T-helper 17 cell (primary cell): ENCODE data around the gene FILIP1L. TPM values are rescaled to one million over a fixed set of nuclear protein-coding genes. Genes with fewer than 3 reads are reported as not detected.

Source experiments
- ATAC-seq: fragments of 150-1000 bp; cut with Tn5 transposase; 2 replicates; pipeline ENCODE4 v1.10.0; 2021; ENCODE audit warnings: mild to moderate bottlenecking, moderate library complexity
- DNase-seq, 3 donors: peaks; one replicate each; pipeline versions ENCODE4 v3.0.0 to v3.0.0-alpha.2; 2020 to 2021
- H3K9me3 ChIP-seq: one replicate; pipeline ENCODE4 v1.7.0; 2013; ENCODE audit warnings: low read length, mild to moderate bottlenecking; ENCODE audit not compliant: control insufficient read depth, poor library complexity, severe bottlenecking
- H3K27ac Mint-ChIP-seq: one replicate; pipeline ENCODE4 v1.8.0; 2022; ENCODE audit warnings: mild to moderate bottlenecking, moderate library complexity, mixed read lengths
- H3K27me3 Mint-ChIP-seq: one replicate; pipeline ENCODE4 v1.8.0; 2022; ENCODE audit warnings: mixed read lengths
- H3K36me3 Mint-ChIP-seq: one replicate; pipeline ENCODE4 v1.8.0; 2022; ENCODE audit warnings: low read depth, mixed read lengths
- H3K4me1 Mint-ChIP-seq: one replicate; pipeline ENCODE4 v1.8.0; 2022; ENCODE audit warnings: mild to moderate bottlenecking, mixed read lengths
- H3K4me3 Mint-ChIP-seq: one replicate; pipeline ENCODE4 v1.8.0; 2022; ENCODE audit warnings: mild to moderate bottlenecking, moderate library complexity, mixed read lengths
- total RNA-seq, 4 donors: library from RNA in 2 of 4; stranded (reverse) in 2 of 4; gene quantifications; one replicate each; pipeline ENCODE4 v1.2.3 and lab custom pipeline; 2022 to 2026

Gene FILIP1L
- total RNA-seq, 2 donors from 2014 or later: 0.82 TPM; not detected in 1

DNA sequence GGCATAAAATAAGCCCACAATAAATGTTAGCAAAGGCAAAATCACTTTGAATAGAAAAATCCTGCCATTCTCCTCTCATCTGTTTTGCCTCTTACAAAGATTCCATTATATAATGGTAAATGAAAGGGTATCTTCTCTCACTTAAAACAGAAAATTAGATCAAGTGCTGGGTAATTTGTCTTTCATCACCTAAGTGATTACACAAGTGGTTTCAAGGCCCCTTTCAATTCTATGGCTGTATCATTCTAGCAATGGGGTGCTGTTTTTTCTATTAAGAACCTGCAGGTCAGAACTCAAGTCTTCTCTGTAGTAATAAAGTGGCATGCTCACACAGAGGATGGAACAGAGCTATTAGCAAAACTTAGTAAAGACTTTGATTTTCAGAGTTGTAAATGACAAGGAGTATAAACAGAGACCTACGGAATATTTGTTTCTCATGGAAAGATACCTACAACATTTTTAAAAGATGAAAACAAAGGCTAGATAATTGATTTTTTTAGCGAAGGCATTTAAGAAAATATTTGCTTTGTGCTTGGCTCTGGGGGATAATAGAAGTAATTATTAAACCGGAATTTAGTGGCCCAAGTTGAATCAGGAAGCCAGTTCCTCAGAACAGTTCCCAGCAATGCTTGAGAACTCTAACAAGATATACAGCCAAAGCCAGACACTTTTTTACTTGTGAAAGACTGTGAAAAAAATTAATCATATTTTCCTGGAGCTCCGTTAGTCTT, 159.2 kb downstream of the FILIP1L start:
- H3K4me1 Mint-ChIP-seq: peaks cover 5% of the 10 kb centered on the region
- DNase-seq (no peak), ATAC-seq (no peak)
- peaks cover 3% of the 10 kb centered on the region for H3K36me3 Mint-ChIP-seq
- no peak overlapping the region for H3K27ac Mint-ChIP-seq
- no peak overlapping the region for H3K4me3 Mint-ChIP-seq
- H3K9me3 ChIP-seq: no peaks in the 10 kb centered on the region
- no peaks in the 10 kb centered on the region for H3K27me3 Mint-ChIP-seq

DNA sequence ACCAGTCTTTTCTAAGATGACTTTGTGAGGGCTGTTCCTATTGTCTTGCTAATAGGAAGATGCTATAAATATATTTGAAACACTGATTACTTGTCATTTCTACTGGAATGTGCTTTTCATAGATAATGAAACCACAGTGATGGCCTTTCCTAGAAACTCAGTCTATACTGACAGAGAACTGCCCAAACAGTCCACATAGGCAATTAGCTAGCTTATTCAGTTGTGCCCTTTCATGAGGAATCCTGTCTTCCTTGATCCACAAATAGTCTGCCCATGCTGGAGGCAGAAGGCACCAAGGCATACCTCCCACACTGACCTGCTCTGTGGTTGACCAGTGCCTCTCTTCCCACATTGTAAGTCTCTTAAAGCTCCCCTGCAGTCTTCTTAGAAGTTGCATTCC, 160.7 kb downstream of the FILIP1L start:
- Mint-ChIP-seq H3K4me1 (peaks cover 5% of the 10 kb centered on the region), H3K27ac (no peak overlapping the region), H3K4me3 (no peak overlapping the region), H3K27me3 (no peaks in the 10 kb centered on the region), H3K36me3 (peaks cover 3% of the 10 kb centered on the region)
- DNase-seq (no peak), ATAC-seq (no peak)
- H3K9me3 ChIP-seq: no peaks in the 10 kb centered on the region

DNA sequence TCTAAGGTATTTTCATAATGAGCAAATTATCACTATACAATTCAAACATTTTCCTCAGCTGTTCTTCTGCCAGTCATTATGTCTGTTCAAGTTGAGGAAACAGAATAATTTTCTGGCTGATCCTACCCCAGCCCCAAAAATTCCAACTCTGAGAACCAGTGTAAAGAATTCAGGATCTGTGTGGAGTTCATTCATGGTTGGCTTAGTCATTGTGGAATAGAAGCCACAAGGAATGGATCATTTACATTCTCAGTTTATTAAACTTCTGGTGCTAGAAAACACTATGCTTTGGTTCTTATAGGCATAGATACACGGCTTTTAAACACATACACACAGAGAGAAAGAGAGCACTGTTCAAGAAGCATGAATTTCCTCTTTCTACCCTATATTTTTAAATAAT, 162.0 kb downstream of the FILIP1L start:
- H3K27ac Mint-ChIP-seq: no peak overlapping the region
- no peak for ATAC-seq
- no peaks in the 10 kb centered on the region for H3K9me3 ChIP-seq
- H3K4me1 Mint-ChIP-seq: peaks cover 5% of the 10 kb centered on the region
- H3K4me3 Mint-ChIP-seq: no peak overlapping the region
- H3K36me3 Mint-ChIP-seq: peaks cover 3% of the 10 kb centered on the region
- no peaks in the 10 kb centered on the region for H3K27me3 Mint-ChIP-seq
- DNase-seq: no peak

DNA sequence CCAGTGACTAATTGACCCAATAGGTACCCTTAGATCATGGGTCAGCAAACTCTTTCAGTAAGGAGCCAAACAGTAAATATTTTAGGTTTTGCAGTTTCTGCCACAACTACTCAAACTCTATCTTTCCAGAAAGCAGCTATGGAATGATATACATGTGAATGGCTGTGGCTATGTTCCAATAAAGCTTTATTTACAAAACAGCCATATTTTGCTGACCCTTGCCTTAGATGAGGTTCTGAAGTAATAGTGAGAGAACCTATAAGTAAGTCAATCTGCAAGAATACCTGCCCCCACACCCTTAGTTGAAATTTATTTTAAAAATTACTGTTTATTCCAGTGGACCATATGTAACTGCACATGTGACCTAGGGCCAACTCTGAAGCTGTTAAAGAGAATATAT, 162.6 kb downstream of the FILIP1L start:
- Mint-ChIP-seq H3K4me1 (peaks cover 5% of the 10 kb centered on the region), H3K27ac (no peak overlapping the region)
- H3K9me3 ChIP-seq: no peaks in the 10 kb centered on the region

DNA sequence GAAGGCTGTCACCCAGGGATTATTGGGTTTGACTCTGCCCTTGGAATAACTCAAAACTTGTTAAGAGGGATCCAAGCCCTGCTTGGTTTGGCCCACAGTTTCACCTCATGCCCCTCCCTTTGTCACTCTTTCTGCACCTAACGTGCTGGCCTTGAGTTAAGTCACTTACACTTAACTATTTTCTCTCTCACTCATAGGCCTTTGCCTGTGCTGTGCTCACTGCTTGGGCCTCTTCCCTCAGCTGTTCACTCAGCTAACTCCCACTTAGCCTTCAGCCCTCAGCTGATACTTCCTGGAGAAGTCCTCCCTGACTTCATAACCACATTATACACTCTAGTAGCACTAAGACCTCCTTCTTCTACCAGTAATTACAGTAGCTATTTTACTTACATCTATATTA, 163.4 kb downstream of the FILIP1L start:
- no peak overlapping the region for H3K4me3 Mint-ChIP-seq

More for the DNA sequence above, 162.6 kb downstream of the FILIP1L start:
- no peaks in the 10 kb centered on the region for H3K27me3 Mint-ChIP-seq
- H3K36me3 Mint-ChIP-seq: peaks cover 3% of the 10 kb centered on the region
- ATAC-seq (no peak), DNase-seq (no peak)
- H3K4me3 Mint-ChIP-seq: no peak overlapping the region

DNA sequence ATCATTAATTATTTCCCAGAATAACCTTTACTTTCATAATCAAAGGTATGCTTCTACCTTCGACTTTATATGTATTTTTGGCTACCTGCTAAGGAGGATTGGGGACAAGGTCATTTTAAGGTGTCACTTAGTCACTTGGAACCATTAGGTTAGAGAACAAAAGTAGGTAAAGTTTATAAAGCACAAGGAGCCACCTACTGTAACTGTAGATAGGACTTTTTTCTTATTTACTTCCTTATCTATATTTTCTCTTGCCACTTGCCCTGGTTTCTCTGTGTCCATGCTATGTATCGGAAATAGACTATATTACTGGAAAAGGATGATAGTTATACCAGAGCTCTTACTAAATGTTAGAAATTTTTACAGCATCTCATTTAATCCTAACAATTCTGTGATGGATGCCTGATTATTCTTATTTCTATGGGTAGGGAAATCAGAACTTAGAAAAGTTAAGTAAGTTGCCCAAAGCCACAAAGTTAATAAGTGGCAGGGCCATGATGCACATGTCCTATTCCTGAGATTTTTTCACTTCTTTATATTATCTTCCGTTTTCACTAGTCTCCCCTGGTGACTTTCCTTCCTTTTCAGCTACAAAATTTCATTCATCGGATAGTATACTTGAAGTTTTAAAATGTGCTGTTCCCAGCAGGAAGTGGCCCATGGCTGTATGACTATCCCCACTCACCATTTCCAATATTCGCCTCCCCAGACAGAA, 164.2 kb downstream of the FILIP1L start:
- no peaks in the 10 kb centered on the region for H3K27me3 Mint-ChIP-seq

More for the DNA sequence above, 163.4 kb downstream of the FILIP1L start:
- no peak for ATAC-seq
- no peaks in the 10 kb centered on the region for H3K27me3 Mint-ChIP-seq
- no peaks in the 10 kb centered on the region for H3K9me3 ChIP-seq
- peaks cover 5% of the 10 kb centered on the region for H3K4me1 Mint-ChIP-seq
- H3K27ac Mint-ChIP-seq: no peak overlapping the region
- H3K36me3 Mint-ChIP-seq: no peaks in the 10 kb centered on the region
- no peak for DNase-seq

DNA sequence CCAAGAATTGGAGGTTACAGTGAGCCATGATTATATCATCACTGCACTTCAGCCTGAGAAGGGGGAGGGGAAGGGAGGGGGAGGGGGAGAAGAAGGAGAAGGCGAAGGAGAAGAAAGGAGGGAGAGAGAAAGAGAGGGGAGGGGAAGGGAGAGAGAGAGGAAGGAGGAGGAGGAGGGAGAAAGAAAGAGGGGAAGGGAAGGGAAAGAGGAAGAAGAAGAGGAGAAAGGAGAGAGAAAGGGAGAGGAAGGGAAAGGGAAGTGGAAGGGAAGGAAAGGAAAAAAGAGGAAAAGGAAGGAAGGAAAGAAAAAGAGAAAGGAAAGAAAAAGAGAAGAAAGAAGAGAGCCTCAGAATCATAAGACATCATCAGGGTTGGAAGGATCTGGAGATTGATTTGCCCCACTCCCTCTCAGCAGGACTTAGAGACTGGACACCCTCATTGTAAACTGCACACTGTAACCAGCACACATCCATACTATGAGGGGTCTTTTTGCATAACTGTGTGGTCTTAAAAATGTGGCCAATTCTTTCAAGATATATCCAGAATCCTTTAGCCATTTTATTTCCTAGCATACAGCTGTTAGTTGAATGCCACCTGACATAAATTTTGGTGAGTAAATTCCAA, 165.7 kb downstream of the FILIP1L start:
- Mint-ChIP-seq H3K27me3 (no peaks in the 10 kb centered on the region), H3K27ac (no peak overlapping the region), H3K36me3 (no peaks in the 10 kb centered on the region), H3K4me3 (no peak overlapping the region), H3K4me1 (peaks cover 11% of the 10 kb centered on the region)
- DNase-seq (no peak), ATAC-seq (no peak)
- H3K9me3 ChIP-seq: no peaks in the 10 kb centered on the region

More for the DNA sequence above, 164.2 kb downstream of the FILIP1L start:
- Mint-ChIP-seq H3K4me3 (no peak overlapping the region), H3K27ac (no peak overlapping the region), H3K4me1 (peaks cover 5% of the 10 kb centered on the region), H3K36me3 (no peaks in the 10 kb centered on the region)
- no peak for ATAC-seq
- no peak for DNase-seq
- H3K9me3 ChIP-seq: no peaks in the 10 kb centered on the region

DNA sequence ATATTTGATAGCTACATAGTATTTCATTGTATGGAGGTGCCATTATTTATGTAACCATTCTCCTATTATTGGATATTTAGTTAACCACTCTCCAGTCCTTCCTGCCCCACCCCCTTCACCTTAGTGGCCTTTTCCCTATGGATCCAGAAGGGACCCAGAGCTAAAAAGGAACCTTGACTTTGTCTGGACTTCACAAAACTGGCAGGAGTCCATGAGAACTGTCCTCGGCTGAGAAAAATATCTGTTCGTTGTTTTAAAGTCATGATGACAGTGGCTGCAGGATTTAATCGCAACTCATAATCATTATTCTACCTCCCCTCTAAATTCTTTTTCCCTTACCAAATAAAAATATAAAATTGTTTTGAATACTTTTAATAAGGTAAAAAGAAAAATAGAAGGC, 166.9 kb downstream of the FILIP1L start:
- no peak overlapping the region for H3K4me3 Mint-ChIP-seq
- DNase-seq: no peak
- ATAC-seq: no peak
- H3K27ac Mint-ChIP-seq: no peak overlapping the region
- H3K9me3 ChIP-seq: no peaks in the 10 kb centered on the region
- H3K27me3 Mint-ChIP-seq: no peaks in the 10 kb centered on the region
- H3K4me1 Mint-ChIP-seq: peaks cover 11% of the 10 kb centered on the region
- H3K36me3 Mint-ChIP-seq: no peaks in the 10 kb centered on the region

DNA sequence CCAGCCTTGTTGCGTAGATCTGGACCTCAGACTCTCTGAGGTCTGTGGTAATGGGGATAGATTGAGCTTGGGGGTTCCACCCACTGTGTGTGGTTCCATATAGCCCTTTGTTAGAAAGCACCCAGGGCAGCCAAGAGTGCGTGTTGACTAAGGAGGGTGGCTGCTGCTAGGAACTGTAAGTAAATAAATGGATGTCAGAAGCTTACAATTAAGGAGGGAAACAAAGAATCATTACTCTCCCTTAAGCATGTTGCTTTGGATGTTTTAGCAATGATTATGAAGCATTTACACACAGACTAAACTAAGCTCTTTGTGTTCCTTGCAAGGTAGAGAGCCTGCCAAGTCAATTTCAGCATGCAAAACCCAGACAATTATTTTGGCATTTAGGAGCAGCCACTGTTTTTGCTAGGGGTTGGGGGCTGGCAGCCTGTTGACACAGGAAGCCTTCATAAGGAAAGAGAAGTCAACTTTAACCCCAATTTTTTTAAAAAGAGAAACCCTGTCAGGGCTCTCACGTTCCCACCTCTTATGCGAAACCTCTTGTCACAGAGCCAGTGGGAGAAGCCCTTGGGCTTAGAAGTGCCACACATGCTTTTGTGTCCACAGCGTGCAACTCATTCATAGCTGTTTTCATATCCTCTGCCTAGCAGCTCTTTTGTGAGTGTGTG, 168.8 kb downstream of the FILIP1L start:
- DNase-seq (no peak), ATAC-seq (no peak)
- H3K27me3 Mint-ChIP-seq: no peaks in the 10 kb centered on the region
- no peak overlapping the region for H3K4me3 Mint-ChIP-seq
- peaks cover 10% of the 10 kb centered on the region for H3K4me1 Mint-ChIP-seq
- no peak overlapping the region for H3K27ac Mint-ChIP-seq
- H3K9me3 ChIP-seq: no peaks in the 10 kb centered on the region
- peaks cover 3% of the 10 kb centered on the region for H3K36me3 Mint-ChIP-seq

DNA sequence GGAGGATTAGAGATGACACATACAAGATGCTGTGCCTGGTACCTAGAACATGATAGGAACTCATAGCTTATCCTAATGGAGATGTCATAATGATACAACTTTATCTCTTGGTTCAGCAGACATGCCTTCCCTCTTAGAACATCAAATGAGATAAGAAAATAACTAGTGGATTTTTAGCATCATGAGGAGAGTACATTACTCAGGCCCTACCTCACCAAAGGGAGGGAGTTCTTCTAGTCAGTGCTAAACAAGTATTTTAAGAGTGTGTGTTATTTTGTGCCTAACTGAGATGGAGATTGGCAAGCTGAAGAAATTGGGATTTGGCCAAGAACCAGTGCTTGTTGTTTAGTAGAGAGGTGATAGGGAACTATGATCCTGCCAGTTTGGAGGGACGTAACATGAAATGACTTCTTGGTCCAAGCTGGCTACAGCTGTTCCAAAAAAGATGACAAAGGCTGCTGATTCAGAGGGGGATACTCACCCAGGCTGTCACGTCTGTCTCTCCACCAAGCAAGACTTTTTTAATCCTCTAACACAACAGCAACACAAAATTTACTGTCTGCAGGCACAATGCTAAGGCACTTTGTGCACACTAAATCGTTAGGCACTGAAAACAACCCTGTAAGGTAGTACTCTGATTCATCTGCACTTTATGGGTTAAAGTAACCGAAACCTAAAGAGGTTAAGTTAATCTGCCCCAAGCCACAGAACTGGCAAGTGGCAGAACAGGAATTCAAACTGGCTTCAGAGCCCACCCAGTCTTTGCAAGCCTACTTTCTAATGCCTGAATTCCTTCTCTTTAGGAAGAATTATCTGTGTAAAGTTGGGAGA, 170.2 kb downstream of the FILIP1L start:
- H3K9me3 ChIP-seq: no peaks in the 10 kb centered on the region
- Mint-ChIP-seq H3K27ac (no peak overlapping the region), H3K27me3 (no peaks in the 10 kb centered on the region), H3K4me1 (peaks cover 9% of the 10 kb centered on the region), H3K36me3 (peaks cover 3% of the 10 kb centered on the region), H3K4me3 (no peak overlapping the region)
- ATAC-seq (no peak), DNase-seq (no peak)

DNA sequence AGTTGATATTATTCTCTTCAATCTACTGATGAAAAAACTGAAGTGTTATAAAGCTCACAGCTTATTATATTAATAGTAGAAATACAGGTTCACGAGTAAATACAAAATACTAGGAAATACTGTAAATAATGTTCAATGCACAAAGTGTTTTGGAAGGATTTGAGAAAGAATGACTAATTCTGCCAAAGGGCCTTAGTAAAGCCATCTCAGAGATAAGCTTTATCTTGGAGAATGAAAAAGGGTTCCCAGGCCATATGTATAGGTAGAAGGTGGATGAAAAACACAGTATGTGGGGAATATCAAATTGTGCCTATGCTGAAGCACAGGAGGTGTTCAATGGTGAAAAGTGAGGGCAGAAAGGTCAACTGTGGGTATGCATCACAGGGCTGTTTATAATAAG, 173.1 kb downstream of the FILIP1L start:
- no peaks in the 10 kb centered on the region for H3K9me3 ChIP-seq
- Mint-ChIP-seq H3K4me1 (peaks cover 12% of the 10 kb centered on the region), H3K27ac (no peak overlapping the region), H3K27me3 (no peaks in the 10 kb centered on the region), H3K36me3 (peaks cover 3% of the 10 kb centered on the region), H3K4me3 (no peak overlapping the region)
- no peak for ATAC-seq
- DNase-seq: no peak

DNA sequence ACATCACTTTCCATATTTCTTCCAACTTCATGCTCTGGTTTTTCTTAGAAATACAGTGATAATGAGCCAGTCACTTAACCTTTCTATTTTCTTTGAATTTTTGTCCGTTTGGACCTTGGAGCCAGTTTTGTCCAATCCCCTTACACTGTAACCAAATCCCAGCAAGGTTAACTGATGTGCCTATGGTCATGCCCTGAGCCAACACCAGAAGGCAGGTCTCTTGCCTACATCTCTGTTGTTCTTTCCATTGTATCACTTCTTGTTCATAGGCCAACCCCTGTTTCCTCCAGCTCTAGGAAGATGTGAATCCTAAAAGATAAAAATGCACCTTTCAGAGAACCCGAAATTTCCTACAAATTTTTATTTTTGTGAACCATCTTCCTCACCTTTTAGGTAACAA, 174.0 kb downstream of the FILIP1L start:
- H3K9me3 ChIP-seq: no peaks in the 10 kb centered on the region
- Mint-ChIP-seq H3K27me3 (no peaks in the 10 kb centered on the region), H3K27ac (no peak overlapping the region), H3K4me1 (peaks cover 12% of the 10 kb centered on the region), H3K4me3 (no peak overlapping the region), H3K36me3 (peaks cover 3% of the 10 kb centered on the region)
- DNase-seq: no peak
- no peak for ATAC-seq
